Activated CD4-positive, alpha-beta memory T cell treated with anti-CD3 and anti-CD28 coated beads for 36 hours (primary cell): ENCODE results near the gene TMEM106C. TPM values are rescaled to one million over a fixed set of nuclear protein-coding genes. Genes with fewer than 3 reads are reported as not detected.

ENCODE experiments used
- CTCF ChIA-PET: fragments of 350-600 bp; sonication (Branson Sonifier 250); formaldehyde crosslinking; loops from one replicate; lab custom pipeline; 2021; ENCODE audit warnings: antibody characterized with exemption, inconsistent platforms; lab: Charles Lee
- POLR2A ChIA-PET: fragments of 350-600 bp; sonication (Branson Sonifier 250); formaldehyde crosslinking; loops from one replicate; lab custom pipeline; 2021; ENCODE audit warnings: antibody characterized with exemption; lab: Charles Lee
- DNase-seq: peaks from one replicate; pipeline ENCODE4 v3.0.0-alpha.2; 2020
- H3K27ac Mint-ChIP-seq: one replicate; pipeline ENCODE4 v1.8.0; 2021; ENCODE audit warnings: mixed read lengths
- H3K27me3 Mint-ChIP-seq: one replicate; pipeline ENCODE4 v1.8.0; 2021; ENCODE audit warnings: mixed read lengths
- H3K36me3 Mint-ChIP-seq: one replicate; pipeline ENCODE4 v1.8.0; 2021; ENCODE audit warnings: mixed read lengths
- H3K4me1 Mint-ChIP-seq: one replicate; pipeline ENCODE4 v1.8.0; 2021; ENCODE audit warnings: low read depth, mixed read lengths
- H3K4me3 Mint-ChIP-seq: one replicate; pipeline ENCODE4 v1.8.0; 2021; ENCODE audit warnings: mild to moderate bottlenecking, mixed read lengths
- H3K9me3 Mint-ChIP-seq: one replicate; pipeline ENCODE4 v1.8.0; 2021; ENCODE audit warnings: mixed read lengths
- intact Hi-C: fragments of 100-400 bp; cut with micrococcal nuclease; formaldehyde crosslinking; loops from one replicate; pipeline ENCODE4 v1.15.1; 2023
- total RNA-seq, 2 experiments: library from RNA; stranded (reverse); gene quantifications; one replicate each; pipeline ENCODE4 v1.2.3, GENCODE V29; 2021

TMEM106C gene
- total RNA-seq, 2 experiments from 2014 or later: 179 to 182 TPM

GRCh38 chr12:47990351-47991105 is 27.1 kb downstream of the TMEM106C start:
- POLR2A ChIA-PET: interaction anchor here (0.6 kb wide), 1 partner anchor 168 kb away, joined by 3 read pairs; no protein-coding TSS in a partner anchor
- no peak overlapping the region for H3K4me3 Mint-ChIP-seq

GRCh38 chr12:47991106-47992061 is 28.0 kb downstream of the TMEM106C start:
- DNase-seq: no peak
- Mint-ChIP-seq H3K27me3 (peaks cover 12% of the 10 kb centered on the region), H3K36me3 (no peaks in the 10 kb centered on the region), H3K27ac (no peak overlapping the region), H3K4me1 (peaks cover 20% of the 10 kb centered on the region), H3K9me3 (no peaks in the 10 kb centered on the region), H3K4me3 (no peak overlapping the region)
- intact Hi-C loops: no loop called here
- POLR2A ChIA-PET: no interaction called here
- CTCF ChIA-PET: interaction anchor here (0.5 to 1.4 kb wide), 3 partner anchors 28 to 42 kb away, joined by 3 to 4 read pairs (median 3); partner anchors contain the start of gene TMEM106C

More at GRCh38 chr12:47990351-47991105, 27.1 kb downstream of the TMEM106C start:
- no peaks in the 10 kb centered on the region for H3K36me3 Mint-ChIP-seq
- H3K9me3 Mint-ChIP-seq: no peaks in the 10 kb centered on the region
- DNase-seq: peak; percentile 78
- intact Hi-C loops: no loop called here
- peak overlapping the region; percentile 63 for H3K27ac Mint-ChIP-seq
- CTCF ChIA-PET: interaction anchor here (0.5 kb wide), 1 partner anchor 30 kb away, joined by 3 read pairs; no protein-coding TSS in a partner anchor
- H3K4me1 Mint-ChIP-seq: peaks cover 20% of the 10 kb centered on the region
- H3K27me3 Mint-ChIP-seq: peaks cover 10% of the 10 kb centered on the region

GRCh38 chr12:47992776-47993175 is 29.4 kb downstream of the TMEM106C start:
- H3K27me3 Mint-ChIP-seq: peaks cover 15% of the 10 kb centered on the region
- H3K9me3 Mint-ChIP-seq: no peaks in the 10 kb centered on the region
- intact Hi-C loops: no loop called here
- POLR2A ChIA-PET: no interaction called here
- CTCF ChIA-PET: interaction anchor here (0.8 to 1.4 kb wide), 2 partner anchors 29 to 43 kb away, joined by 3 to 4 read pairs; partner anchors contain the start of gene TMEM106C
- H3K4me3 Mint-ChIP-seq: no peak overlapping the region
- no peaks in the 10 kb centered on the region for H3K36me3 Mint-ChIP-seq
- H3K4me1 Mint-ChIP-seq: peaks cover 20% of the 10 kb centered on the region
- DNase-seq: no peak
- H3K27ac Mint-ChIP-seq: no peak overlapping the region

- no peak for DNase-seq
- peaks cover 20% of the 10 kb centered on the region for H3K4me1 Mint-ChIP-seq
- H3K27ac Mint-ChIP-seq: no peak overlapping the region
- H3K36me3 Mint-ChIP-seq: no peaks in the 10 kb centered on the region
- H3K4me3 Mint-ChIP-seq: no peak overlapping the region
- ChIA-PET POLR2A (no interaction called here), CTCF (no interaction called here)
- no peaks in the 10 kb centered on the region for H3K9me3 Mint-ChIP-seq
- H3K27me3 Mint-ChIP-seq: peaks cover 18% of the 10 kb centered on the region
- intact Hi-C loops: no loop called here
These were observed 30.1 kb downstream of the TMEM106C start for GRCh38 chr12:47993491-47993890.

GRCh38 chr12:47995981-47996401 is 32.6 kb downstream of the TMEM106C start:
- intact Hi-C loops: no loop called here
- CTCF ChIA-PET: no interaction called here
- Mint-ChIP-seq H3K4me3 (no peak overlapping the region), H3K36me3 (no peaks in the 10 kb centered on the region), H3K27me3 (peaks cover 41% of the 10 kb centered on the region), H3K27ac (no peak overlapping the region), H3K9me3 (no peaks in the 10 kb centered on the region), H3K4me1 (peaks cover 2% of the 10 kb centered on the region)
- POLR2A ChIA-PET: no interaction called here
- no peak for DNase-seq

- no peaks in the 10 kb centered on the region for H3K9me3 Mint-ChIP-seq
- no peak for DNase-seq
- no peak overlapping the region for H3K27ac Mint-ChIP-seq
- CTCF ChIA-PET: no interaction called here
- H3K36me3 Mint-ChIP-seq: no peaks in the 10 kb centered on the region
- peaks cover 52% of the 10 kb centered on the region for H3K27me3 Mint-ChIP-seq
- intact Hi-C loops: no loop called here
- H3K4me3 Mint-ChIP-seq: no peak overlapping the region
- H3K4me1 Mint-ChIP-seq: peaks cover 15% of the 10 kb centered on the region
- POLR2A ChIA-PET: no interaction called here
These were observed 33.9 kb downstream of the TMEM106C start for GRCh38 chr12:47997321-47997720.

GRCh38 chr12:47999816-48000215 is 36.4 kb downstream of the TMEM106C start:
- ChIA-PET POLR2A (no interaction called here), CTCF (no interaction called here)
- Mint-ChIP-seq H3K27ac (no peak overlapping the region), H3K27me3 (peaks cover 69% of the 10 kb centered on the region), H3K36me3 (no peaks in the 10 kb centered on the region), H3K4me1 (peaks cover 34% of the 10 kb centered on the region), H3K4me3 (no peak overlapping the region), H3K9me3 (no peaks in the 10 kb centered on the region)
- no peak for DNase-seq
- intact Hi-C loops: loop anchor here (5.0 kb wide), 1 partner anchor 187 kb away; no protein-coding TSS in a partner anchor

- Mint-ChIP-seq H3K27ac (no peak overlapping the region), H3K9me3 (no peaks in the 10 kb centered on the region), H3K36me3 (no peaks in the 10 kb centered on the region), H3K27me3 (peaks cover 74% of the 10 kb centered on the region), H3K4me3 (peak overlapping the region; percentile 61), H3K4me1 (peaks cover 36% of the 10 kb centered on the region)
- peak; percentile 29 for DNase-seq
- POLR2A ChIA-PET: no interaction called here
- CTCF ChIA-PET: interaction anchor here (1.1 kb wide), 1 partner anchor 182 kb away, joined by 3 read pairs; no protein-coding TSS in a partner anchor
- intact Hi-C loops: loop anchor here (5.0 kb wide), 1 partner anchor 186 kb away; no protein-coding TSS in a partner anchor
These were observed 37.6 kb downstream of the TMEM106C start for GRCh38 chr12:48000878-48001504.

GRCh38 chr12:48001505-48002413 is 38.4 kb downstream of the TMEM106C start:
- DNase-seq: peak; percentile 24
- Mint-ChIP-seq H3K27me3 (peaks cover 78% of the 10 kb centered on the region), H3K9me3 (no peaks in the 10 kb centered on the region), H3K4me1 (peaks cover 36% of the 10 kb centered on the region), H3K36me3 (no peaks in the 10 kb centered on the region), H3K27ac (no peak overlapping the region), H3K4me3 (peak overlapping the region; percentile 61)
- CTCF ChIA-PET: interaction anchor here (0.6 to 1.1 kb wide), 3 partner anchors 38 to 616 kb away, joined by 3 to 5 read pairs (median 3); partner anchors contain the start of gene TMEM106C
- POLR2A ChIA-PET: no interaction called here
- intact Hi-C loops: loop anchor here (5.0 kb wide), 1 partner anchor 186 kb away; no protein-coding TSS in a partner anchor

GRCh38 chr12:48002414-48002730 is 39.0 kb downstream of the TMEM106C start:
- intact Hi-C loops: loop anchor here (5.0 kb wide), 1 partner anchor 185 kb away; no protein-coding TSS in a partner anchor
- no peak overlapping the region for H3K27ac Mint-ChIP-seq
- ChIA-PET CTCF (interaction anchor here (0.6 to 1.1 kb wide), 2 partner anchors 39 to 616 kb away, joined by 3 to 5 read pairs; partner anchors contain the start of gene TMEM106C), POLR2A (no interaction called here)
- H3K36me3 Mint-ChIP-seq: no peaks in the 10 kb centered on the region
- H3K9me3 Mint-ChIP-seq: no peaks in the 10 kb centered on the region
- H3K4me3 Mint-ChIP-seq: peak overlapping the region; percentile 61
- no peak for DNase-seq
- peaks cover 36% of the 10 kb centered on the region for H3K4me1 Mint-ChIP-seq
- H3K27me3 Mint-ChIP-seq: peaks cover 79% of the 10 kb centered on the region
